Measurements from ENCODE around the gene TBC1D14. TPM values are rescaled to one million over a fixed set of nuclear protein-coding genes. Genes with fewer than 3 reads are reported as not detected.

TBC1D14 gene
- total and polyA plus RNA-seq, 2 of the 8 experiments (the other 6 are each of a cell fraction or from before 2014, with no cell fraction given), result 45.6 to 48.2 TPM

GRCh38 chr4:6886886-6887285, 22.7 kb upstream of the TBC1D14 start (continued):
- TF ChIP-seq CTCF (IDR thresholded peaks at IDR 0.05; ENCODE audit: control extremely low read depth in 1 of 3, insufficient read depth in 1 of 3, low read depth in 1 of 3, low read length in 3 of 3) (no peak), RNF2 (IDR thresholded peaks at IDR 0.05; ENCODE audit: borderline replicate concordance, low read depth, low read length, missing control alignments, poor library complexity, severe bottlenecking) (no peak), SP2 (IDR thresholded peaks at IDR 0.05; ENCODE audit: low read length) (no peak), JUND (IDR thresholded peaks at IDR 0.05; ENCODE audit: low read length) (no peak), POLR2A (IDR thresholded peaks at IDR 0.05; ENCODE audit: control extremely low read depth in 1 of 2, low read depth in 2 of 2, low read length in 2 of 2) (no peak), SP1 (IDR thresholded peaks at IDR 0.05; ENCODE audit: low read depth, low read length) (no peak), EGR1 (IDR thresholded peaks at IDR 0.05; ENCODE audit: borderline replicate concordance, low read depth, low read length) (no peak), KDM1A (IDR thresholded peaks at IDR 0.05; ENCODE audit: borderline replicate concordance, low read length) (no peak)
